HL-60/S4 treated with phorbol 12-myristate 13-acetate at 8.2 ng/mL for 4 days and 3 days (cell line): ENCODE results near the gene HOXD13.

ENCODE experiments used
- in situ Hi-C: fragments of 300-500 bp; cut with MboI; formaldehyde crosslinking; loops from 2 replicates; pipeline ENCODE4 v1.15.0; 2022; ENCODE audit warnings: low sequenced_read_pairs

Gene HOXD13

GRCh38 chr2:176128172-176128981 lies 35.9 kb downstream of the HOXD13 start:
- in situ Hi-C loops, result loop anchor here (25.0 kb wide), 2 partner anchors 534 to 1009 kb away; no protein-coding TSS in a partner anchor

- in situ Hi-C loops, result loop anchor here (25.0 kb wide), 2 partner anchors 533 to 1008 kb away; no protein-coding TSS in a partner anchor
Observed at GRCh38 chr2:176128982-176129796, 36.7 kb downstream of the HOXD13 start, which contains the start of gene HOXD8. TSS of gene HOXD8 (plus strand) at chr2:176129705. CDS start at chr2:176130367, 662 bp downstream.

- in situ Hi-C loops, result loop anchor here (25.0 kb wide), 2 partner anchors 533 to 1008 kb away; no protein-coding TSS in a partner anchor
Observed at GRCh38 chr2:176129813-176130146, 37.3 kb downstream of the HOXD13 start.

GRCh38 chr2:176130147-176130956 lies 37.8 kb downstream of the HOXD13 start:
- in situ Hi-C loops, result loop anchor here (25.0 kb wide), 2 partner anchors 532 to 1007 kb away; no protein-coding TSS in a partner anchor

GRCh38 chr2:176130957-176131847 lies 38.7 kb downstream of the HOXD13 start:
- in situ Hi-C loops, result loop anchor here (25.0 kb wide), 2 partner anchors 531 to 1006 kb away; no protein-coding TSS in a partner anchor

- in situ Hi-C loops, result loop anchor here (25.0 kb wide), 2 partner anchors 530 to 1005 kb away; no protein-coding TSS in a partner anchor
Observed at GRCh38 chr2:176131848-176132158, 39.3 kb downstream of the HOXD13 start.

GRCh38 chr2:176132205-176133171 lies 40.0 kb downstream of the HOXD13 start:
- in situ Hi-C loops, result loop anchor here (25.0 kb wide), 2 partner anchors 530 to 1005 kb away; no protein-coding TSS in a partner anchor

- in situ Hi-C loops, result loop anchor here (25.0 kb wide), 2 partner anchors 529 to 1004 kb away; no protein-coding TSS in a partner anchor
Observed at GRCh38 chr2:176133389-176133788, 40.9 kb downstream of the HOXD13 start.

- in situ Hi-C loops, result loop anchor here (25.0 kb wide), 2 partner anchors 528 to 1003 kb away; no protein-coding TSS in a partner anchor
Observed at GRCh38 chr2:176134035-176134434, 41.5 kb downstream of the HOXD13 start.

- in situ Hi-C loops, result loop anchor here (25.0 kb wide), 2 partner anchors 527 to 1002 kb away; no protein-coding TSS in a partner anchor
Observed at GRCh38 chr2:176135035-176135440, 42.5 kb downstream of the HOXD13 start.

- in situ Hi-C loops, result loop anchor here (25.0 kb wide), 2 partner anchors 526 to 1001 kb away; no protein-coding TSS in a partner anchor
Observed at GRCh38 chr2:176136374-176137251, 44.1 kb downstream of the HOXD13 start.

GRCh38 chr2:176137252-176137580 lies 44.7 kb downstream of the HOXD13 start:
- in situ Hi-C loops, result loop anchor here (25.0 kb wide), 2 partner anchors 525 to 1000 kb away; no protein-coding TSS in a partner anchor

GRCh38 chr2:176137906-176138305 lies 45.4 kb downstream of the HOXD13 start:
- in situ Hi-C loops, result loop anchor here (25.0 kb wide), 2 partner anchors 524 to 999 kb away; no protein-coding TSS in a partner anchor

- in situ Hi-C loops, result loop anchor here (25.0 kb wide), 2 partner anchors 524 to 999 kb away; no protein-coding TSS in a partner anchor
Observed at GRCh38 chr2:176138526-176138922, 46.0 kb downstream of the HOXD13 start.

- in situ Hi-C loops, result loop anchor here (25.0 kb wide), 2 partner anchors 523 to 998 kb away; no protein-coding TSS in a partner anchor
Observed at GRCh38 chr2:176138923-176139660, 46.6 kb downstream of the HOXD13 start.
